Adrenal gland (tissue), 12 donors: ENCODE data around the gene GDPD1. TPM values are rescaled to one million over a fixed set of nuclear protein-coding genes. Genes with fewer than 3 reads are reported as not detected.
"Not testable (repeated sequence)": the region's sequence is repeated elsewhere in the genome, so short reads cannot be mapped to it uniquely, and the experiment has no call there.

Experiments used
- DNase-seq, 7 donors: peaks; one replicate each; pipeline ENCODE4 v3.0.0-alpha.2; 2019 to 2020
- H3K27ac ChIP-seq, 5 donors: fragments of 200-600 bp; sonication (generic) in 4 of 5; 1 replicate in 3 of 5; 2 replicates in 2 of 5; pipeline versions ENCODE4 v1.5.1 to v1.8.0; 2016 to 2020; ENCODE audit warnings: mild to moderate bottlenecking in 1 of 5
- H3K27me3 ChIP-seq: fragments of 200-600 bp; 2 replicates; pipeline ENCODE4 v1.8.0; 2021
- H3K36me3 ChIP-seq, 2 donors: fragments of 200-600 bp; replicated peaks in 1 of 2; 1 replicate in 1 of 2; 2 replicates in 1 of 2; pipeline versions ENCODE4 v1.5.1 to v1.8.0; 2018 to 2022
- H3K4me1 ChIP-seq, 2 donors: fragments of 200-600 bp; replicated peaks in 1 of 2; 1 replicate in 1 of 2; 2 replicates in 1 of 2; pipeline versions ENCODE4 v1.5.1 to v1.8.0; 2018 to 2021
- H3K4me3 ChIP-seq, 4 donors: fragments of 200-600 bp; sonication (generic) in 3 of 4; one replicate each; pipeline ENCODE4 v1.5.1; 2016 to 2018
- H3K9me3 ChIP-seq, 3 donors: fragments of 200-600 bp; sonication (generic) in 1 of 3; replicated peaks in 1 of 3; 1 replicate in 2 of 3; 2 replicates in 1 of 3; pipeline versions ENCODE4 v1.5.1 to v1.8.0; 2016 to 2021
- CTCF ChIP-seq, 6 experiments: fragments of 450-650 bp in 4 of 6; fragments of 200-600 bp in 2 of 6; sonication (generic) in 1 of 6; IDR thresholded peaks; 1 replicate in 5 of 6; 2 replicates in 1 of 6; pipeline versions ENCODE4 v1.5.1 to v1.8.0; 2016 to 2021; ENCODE audit warnings: antibody characterized with exemption in 6 of 6, mild to moderate bottlenecking in 2 of 6, moderate library complexity in 1 of 6
- POLR2A ChIP-seq, 2 donors: fragments of 450-650 bp; IDR thresholded peaks; one replicate each; pipeline ENCODE4 v1.6.1; 2017; ENCODE audit warnings: antibody characterized with exemption in 2 of 2, mild to moderate bottlenecking in 2 of 2, moderate library complexity in 1 of 2
- WGBS, 4 donors: extraction: QIAGEN DNeasy Blood & Tissue Kit in 2 of 4; methylation state at CpG; one replicate each; pipeline versions ENCODE4 v1.1.5 to v1.1.7; 2013 to 2017; 5-methylcytosine and 5-hydroxymethylcytosine counted together
- intact Hi-C, 2 donors: fragments of 100-400 bp; cut with DNase I; formaldehyde crosslinking; loops; one replicate each; pipeline versions ENCODE4 v1.14.1 to v1.15.0; 2022 to 2023
- polyA plus RNA-seq, 3 donors: library from polyadenylated mRNA; stranded (reverse); fragments of 200-250 nt in 2 of 3; fragments of 350-450 nt in 1 of 3; fragmentation: Illumina TruSeq in 1 of 3; extraction: RNeasy Lipid Tissue Mini Kit (QIAGEN cat#74804) in 1 of 3; gene quantifications; one replicate each; pipeline ENCODE4 v1.2.3, GENCODE V29; 2013 to 2014
- total RNA-seq, 9 donors: library from RNA; depleted of rRNA in 4 of 9; stranded (reverse); fragments of >200 nt in 4 of 9; fragments of 120-200 nt in 1 of 9; fragmentation: NEBNext Ultra II Directional in 1 of 9; extraction: Animal tissue kit (Norgen Biotek cat#: 25700) in 1 of 9; gene quantifications; one replicate each; pipeline versions ENCODE4 v1.1.0 to v1.2.4, GENCODE V29; 2013 to 2023
- donor health status: healthy with polysubstance abuse.
- donor health status: Bipolar disorder and iron deficiency.
- donor health status: DM: yes; HTN: yes; CAD: no.
- donor health status: DM: no; HTN: no; CAD: no.
- donor health status: DM: no; HTN: no; CAD: no.
- donor health status: DM: yes; HTN: yes; CAD: no.

GDPD1 gene
- total and polyA plus RNA-seq, 12 donors, result 0.36 to 6.1 (median 2.3) TPM

- WGBS, 4 donors, result 75 to 82% (median 78%) methylated on average over 5 of the region's 5 CpGs
- intact Hi-C loops, result no loop called here
- no peaks in the 10 kb centered on the region for H3K9me3 ChIP-seq
- H3K36me3 ChIP-seq, result no peaks in the 10 kb centered on the region
- no peak overlapping the region for H3K27ac ChIP-seq
- TF ChIP-seq CTCF (IDR thresholded peaks at IDR 0.05) (no peak), POLR2A (IDR thresholded peaks at IDR 0.05) (no peak)
- H3K4me3 ChIP-seq, result no peak overlapping the region
- DNase-seq, result no peak
- no peaks in the 10 kb centered on the region for H3K4me1 ChIP-seq
- H3K27me3 ChIP-seq, result no peaks in the 10 kb centered on the region
Measured at GRCh38 chr17:59300941-59301340, 80.6 kb downstream of the GDPD1 start.

GRCh38 chr17:59304811-59305210 lies 84.5 kb downstream of the GDPD1 start:
- Histone ChIP-seq H3K9me3 (no peaks in the 10 kb centered on the region), H3K4me1 (no peaks in the 10 kb centered on the region), H3K27me3 (no peaks in the 10 kb centered on the region), H3K4me3 (no peak overlapping the region), H3K36me3 (no peaks in the 10 kb centered on the region), H3K27ac (no peak overlapping the region)
- TF ChIP-seq POLR2A (IDR thresholded peaks at IDR 0.05), result no peak
- no peak for TF ChIP-seq CTCF (IDR thresholded peaks at IDR 0.05)
- WGBS, 4 donors, result 82 to 92% (median 86%) methylated on average over 2 of the region's 2 CpGs
- peak in 1 of 7 donors; percentile 9 for DNase-seq
- intact Hi-C loops, result no loop called here

GRCh38 chr17:59310263-59310920 lies 90.1 kb downstream of the GDPD1 start:
- intact Hi-C loops, result loop anchor here in 1 of 2 donors (5.0 kb wide), 2 partner anchors 132 to 247 kb away; no protein-coding TSS in a partner anchor
- TF ChIP-seq CTCF (IDR thresholded peaks at IDR 0.05) (no peak), POLR2A (IDR thresholded peaks at IDR 0.05) (no peak)
- 63 to 73% (median 70%) methylated on average over 6 of the region's 6 CpGs for WGBS, 4 donors

GRCh38 chr17:59311051-59311468 lies 90.7 kb downstream of the GDPD1 start:
- TF ChIP-seq POLR2A (IDR thresholded peaks at IDR 0.05) (no peak), CTCF (IDR thresholded peaks at IDR 0.05) (peak; percentile 64 to 93 (median 89))
- intact Hi-C loops, result loop anchor here in 1 of 2 donors (5.0 kb wide), 2 partner anchors 131 to 246 kb away; no protein-coding TSS in a partner anchor
- Histone ChIP-seq H3K4me1 (no peaks in the 10 kb centered on the region), H3K4me3 (no peak overlapping the region), H3K36me3 (no peaks in the 10 kb centered on the region), H3K27me3 (no peaks in the 10 kb centered on the region), H3K9me3 (no peaks in the 10 kb centered on the region), H3K27ac (no peak overlapping the region)
- 0 to 3% (median 1%) methylated on average over 5 of the region's 5 CpGs for WGBS, 4 donors
- peak; percentile 22 to 64 (median 41) for DNase-seq

More at GRCh38 chr17:59310263-59310920, 90.1 kb downstream of the GDPD1 start:
- H3K4me1 ChIP-seq, result no peaks in the 10 kb centered on the region
- no peaks in the 10 kb centered on the region for H3K9me3 ChIP-seq
- no peak overlapping the region for H3K27ac ChIP-seq
- no peak overlapping the region for H3K4me3 ChIP-seq
- H3K36me3 ChIP-seq, result no peaks in the 10 kb centered on the region
- no peaks in the 10 kb centered on the region for H3K27me3 ChIP-seq
- DNase-seq, result peak in 1 of 7 donors; percentile 42

- WGBS, 4 donors, result 77 to 89% (median 78%) methylated on average over 4 to 7 of the region's 7 CpGs
- intact Hi-C loops, result loop anchor here in 1 of 2 donors (5.0 kb wide), 2 partner anchors 131 to 246 kb away; no protein-coding TSS in a partner anchor
Measured at GRCh38 chr17:59311521-59311920, 91.2 kb downstream of the GDPD1 start.

More at GRCh38 chr17:59311521-59311920, 91.2 kb downstream of the GDPD1 start:
- H3K27ac ChIP-seq, H3K4me3 ChIP-seq, H3K9me3 ChIP-seq, H3K4me1 ChIP-seq, H3K36me3 ChIP-seq, H3K27me3 ChIP-seq: not testable (repeated sequence)
- DNase-seq, result peak in 1 of 7 donors; percentile 35
